ENCODE results near the gene VSIG4. TPM values are rescaled to one million over a fixed set of nuclear protein-coding genes. Genes with fewer than 3 reads are reported as not detected.

VSIG4 gene
- polyA plus RNA-seq, 1 of the 3 experiments (the other 2 are of a cell fraction): not detected

DNA sequence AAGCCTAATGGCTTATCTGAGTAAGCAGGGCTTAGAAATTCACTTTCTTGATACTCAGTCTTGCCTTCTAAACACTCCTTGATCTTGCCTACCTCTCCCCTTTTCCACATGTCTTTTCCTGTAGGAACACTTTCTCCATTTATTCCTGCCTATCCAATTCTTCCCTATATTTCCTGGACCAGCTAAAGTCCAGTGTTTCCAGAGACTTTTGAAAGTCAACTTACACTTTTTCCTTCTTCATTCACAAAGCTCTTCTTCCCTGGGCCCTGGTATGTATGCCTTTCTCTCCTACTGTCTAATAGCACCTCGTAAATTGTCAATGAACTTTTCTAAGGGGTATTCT is 20.6 kb downstream of the VSIG4 start (continued):
- TF ChIP-seq, protein P1, sequence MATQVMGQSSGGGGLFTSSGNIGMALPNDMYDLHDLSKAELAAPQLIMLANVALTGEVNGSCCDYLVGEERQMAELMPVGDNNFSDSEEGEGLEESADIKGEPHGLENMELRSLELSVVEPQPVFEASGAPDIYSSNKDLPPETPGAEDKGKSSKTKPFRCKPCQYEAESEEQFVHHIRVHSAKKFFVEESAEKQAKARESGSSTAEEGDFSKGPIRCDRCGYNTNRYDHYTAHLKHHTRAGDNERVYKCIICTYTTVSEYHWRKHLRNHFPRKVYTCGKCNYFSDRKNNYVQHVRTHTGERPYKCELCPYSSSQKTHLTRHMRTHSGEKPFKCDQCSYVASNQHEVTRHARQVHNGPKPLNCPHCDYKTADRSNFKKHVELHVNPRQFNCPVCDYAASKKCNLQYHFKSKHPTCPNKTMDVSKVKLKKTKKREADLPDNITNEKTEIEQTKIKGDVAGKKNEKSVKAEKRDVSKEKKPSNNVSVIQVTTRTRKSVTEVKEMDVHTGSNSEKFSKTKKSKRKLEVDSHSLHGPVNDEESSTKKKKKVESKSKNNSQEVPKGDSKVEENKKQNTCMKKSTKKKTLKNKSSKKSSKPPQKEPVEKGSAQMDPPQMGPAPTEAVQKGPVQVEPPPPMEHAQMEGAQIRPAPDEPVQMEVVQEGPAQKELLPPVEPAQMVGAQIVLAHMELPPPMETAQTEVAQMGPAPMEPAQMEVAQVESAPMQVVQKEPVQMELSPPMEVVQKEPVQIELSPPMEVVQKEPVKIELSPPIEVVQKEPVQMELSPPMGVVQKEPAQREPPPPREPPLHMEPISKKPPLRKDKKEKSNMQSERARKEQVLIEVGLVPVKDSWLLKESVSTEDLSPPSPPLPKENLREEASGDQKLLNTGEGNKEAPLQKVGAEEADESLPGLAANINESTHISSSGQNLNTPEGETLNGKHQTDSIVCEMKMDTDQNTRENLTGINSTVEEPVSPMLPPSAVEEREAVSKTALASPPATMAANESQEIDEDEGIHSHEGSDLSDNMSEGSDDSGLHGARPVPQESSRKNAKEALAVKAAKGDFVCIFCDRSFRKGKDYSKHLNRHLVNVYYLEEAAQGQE (IDR thresholded peaks at IDR 0.05; ENCODE audit: low read depth, low read length): no peak
- TF ChIP-seq NFIC (IDR thresholded peaks at IDR 0.05; ENCODE audit: borderline replicate concordance) (no peak), EP300 (IDR thresholded peaks at IDR 0.05; ENCODE audit: borderline replicate concordance in 1 of 2, low read depth in 1 of 2, low read length in 1 of 2) (no peak)

DNA sequence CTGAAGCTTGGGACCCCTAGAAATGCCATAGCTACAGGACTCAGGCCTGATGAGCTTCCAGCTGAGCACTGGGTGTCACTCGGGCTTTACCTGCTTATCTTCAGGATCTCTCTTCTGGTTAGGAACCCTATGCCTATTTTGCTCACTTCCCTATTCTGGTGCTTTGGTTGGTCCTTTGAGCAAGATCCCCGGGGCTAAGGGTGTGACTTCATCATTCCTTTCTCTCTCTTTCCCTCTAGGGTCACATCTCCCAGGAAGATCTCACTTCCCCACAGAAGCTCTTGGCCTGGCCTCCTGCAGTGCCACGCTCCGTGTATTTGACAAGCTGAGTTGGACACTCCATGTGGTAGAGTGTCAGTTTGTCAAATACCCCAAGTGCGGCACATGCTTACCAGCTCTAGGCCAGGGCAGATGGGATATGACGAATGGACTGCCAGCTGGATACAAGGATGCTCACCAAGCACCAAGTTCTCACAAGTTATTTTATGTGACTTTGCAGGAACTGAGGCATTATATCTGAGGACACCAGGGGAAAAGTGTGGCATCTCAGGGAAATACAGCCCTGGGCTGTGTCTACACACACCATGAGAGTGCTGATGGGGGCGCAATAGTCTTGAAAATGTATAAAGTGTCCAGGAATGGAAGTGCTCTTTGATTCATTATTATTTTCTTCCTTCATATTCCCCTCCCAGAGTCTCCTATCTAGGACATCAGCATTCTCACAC is 21.1 kb downstream of the VSIG4 start:
- TF ChIP-seq RFX5 (IDR thresholded peaks at IDR 0.05; ENCODE audit: low read length) (no peak), SIN3A (IDR thresholded peaks at IDR 0.05; ENCODE audit: borderline replicate concordance, low read depth, low read length) (no peak), RCOR1 (IDR thresholded peaks at IDR 0.05; ENCODE audit: low read length) (no peak), GABPA (IDR thresholded peaks at IDR 0.05; ENCODE audit: low read depth) (no peak), GATA2 (CRISPR knock-in tag; IDR thresholded peaks at IDR 0.05) (no peak), EZH2phosphoT487 (IDR thresholded peaks at IDR 0.05; ENCODE audit: borderline replicate concordance, low read depth) (no peak), POLR2AphosphoS5 (IDR thresholded peaks at IDR 0.05; ENCODE audit: low read depth, low read length) (no peak), TAF1 (IDR thresholded peaks at IDR 0.05; ENCODE audit: borderline replicate concordance, low read depth, low read length) (no peak), NRF1 (IDR thresholded peaks at IDR 0.05; ENCODE audit: low read depth, low read length) (no peak), CHD2 (IDR thresholded peaks at IDR 0.05; ENCODE audit: low read length, partially characterized antibody) (no peak), FOXM1 (IDR thresholded peaks at IDR 0.05; ENCODE audit: low read depth) (no peak), ELF1 (IDR thresholded peaks at IDR 0.05) (no peak), TCF12 (IDR thresholded peaks at IDR 0.05) (no peak), EP300 (IDR thresholded peaks at IDR 0.05; ENCODE audit: borderline replicate concordance in 1 of 2, low read depth in 1 of 2, low read length in 1 of 2) (no peak), MXI1 (IDR thresholded peaks at IDR 0.05; ENCODE audit: low read depth, low read length) (no peak), ZBTB33 (IDR thresholded peaks at IDR 0.05; ENCODE audit: borderline replicate concordance, low read depth) (no peak)
- TF ChIP-seq, protein P1 (IDR thresholded peaks at IDR 0.05; ENCODE audit: low read depth, low read length): no peak
- TF ChIP-seq, protein P2, sequence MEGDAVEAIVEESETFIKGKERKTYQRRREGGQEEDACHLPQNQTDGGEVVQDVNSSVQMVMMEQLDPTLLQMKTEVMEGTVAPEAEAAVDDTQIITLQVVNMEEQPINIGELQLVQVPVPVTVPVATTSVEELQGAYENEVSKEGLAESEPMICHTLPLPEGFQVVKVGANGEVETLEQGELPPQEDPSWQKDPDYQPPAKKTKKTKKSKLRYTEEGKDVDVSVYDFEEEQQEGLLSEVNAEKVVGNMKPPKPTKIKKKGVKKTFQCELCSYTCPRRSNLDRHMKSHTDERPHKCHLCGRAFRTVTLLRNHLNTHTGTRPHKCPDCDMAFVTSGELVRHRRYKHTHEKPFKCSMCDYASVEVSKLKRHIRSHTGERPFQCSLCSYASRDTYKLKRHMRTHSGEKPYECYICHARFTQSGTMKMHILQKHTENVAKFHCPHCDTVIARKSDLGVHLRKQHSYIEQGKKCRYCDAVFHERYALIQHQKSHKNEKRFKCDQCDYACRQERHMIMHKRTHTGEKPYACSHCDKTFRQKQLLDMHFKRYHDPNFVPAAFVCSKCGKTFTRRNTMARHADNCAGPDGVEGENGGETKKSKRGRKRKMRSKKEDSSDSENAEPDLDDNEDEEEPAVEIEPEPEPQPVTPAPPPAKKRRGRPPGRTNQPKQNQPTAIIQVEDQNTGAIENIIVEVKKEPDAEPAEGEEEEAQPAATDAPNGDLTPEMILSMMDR (IDR thresholded peaks at IDR 0.05): no peak
- H3K79me2 ChIP-seq (ENCODE audit: insufficient read depth): no peaks in the 10 kb centered on the region
- no peak overlapping the region for H3K4me3 ChIP-seq (ENCODE audit: low read depth in 2 of 2, low read length in 1 of 2)
- no peaks in the 10 kb centered on the region for H3K36me3 ChIP-seq (replicated peaks in 1 of 2; ENCODE audit: control insufficient read depth in 1 of 2, insufficient read depth in 2 of 2, low read length in 1 of 2)
- no peak overlapping the region for H3K4me2 ChIP-seq
- H4K20me1 ChIP-seq (ENCODE audit: insufficient read depth): no peaks in the 10 kb centered on the region
- no peak overlapping the region for H2AFZ ChIP-seq (ENCODE audit: low read depth)
- no peak for DNase-seq
- H3F3A ChIP-seq (replicated peaks; ENCODE audit: insufficient read depth): no peaks in the 10 kb centered on the region
- no peaks in the 10 kb centered on the region for H3K4me1 ChIP-seq (ENCODE audit: control insufficient read depth in 1 of 2, insufficient read depth in 2 of 2, low read depth in 1 of 2, low read length in 1 of 2)
- H3K9me3 ChIP-seq: no peaks in the 10 kb centered on the region
- no peaks in the 10 kb centered on the region for H3K9me2 ChIP-seq
- ChIA-PET POLR2A (no interaction called here), CTCF (no interaction called here)
- no peak overlapping the region for H3K9ac ChIP-seq
- 4% methylated on average over 6 of the region's 7 CpGs for WGBS (ENCODE audit: low lambda C conversion rate)
- H3K27ac ChIP-seq (ENCODE audit: low read depth in 2 of 2, low read length in 1 of 2): no peak overlapping the region
- no peaks in the 10 kb centered on the region for H3K27me3 ChIP-seq (ENCODE audit: insufficient read depth)

All from SK-N-SH (cell line).